Pancreas (tissue), 10 donors: ENCODE measurements around the gene SPTBN1. TPM values are rescaled to one million over a fixed set of nuclear protein-coding genes. Genes with fewer than 3 reads are reported as not detected.

Experiments used
- ATAC-seq, 4 donors: fragments of 200-7000 bp; cut with Tn5 transposase; one replicate each; pipeline versions ENCODE4 v1.8.0 to v1.9.1; 2020; ENCODE audit warnings: mild to moderate bottlenecking in 4 of 4, moderate library complexity in 4 of 4
- DNase-seq, 6 donors: peaks; one replicate each; pipeline ENCODE4 v3.0.0-alpha.2; 2020
- FAIRE-seq: peaks from 2 replicates; lab custom pipeline; 2012; peaks lifted over from hg19 to GRCh38; lab: Jason Lieb, UNC
- H3K27ac ChIP-seq, 4 donors: fragments of 200-600 bp; sonication (generic); 1 replicate in 3 of 4; 2 replicates in 1 of 4; pipeline versions ENCODE4 v1.5.0 to v1.8.0; 2020
- H3K27me3 ChIP-seq, 4 donors: fragments of 200-600 bp; one replicate each; pipeline ENCODE4 v1.8.0; 2021
- H3K36me3 ChIP-seq, 3 donors: fragments of 200-600 bp; sonication (generic) in 1 of 3; one replicate each; pipeline versions ENCODE4 v1.5.0 to v1.8.0; 2020 to 2021
- H3K4me1 ChIP-seq, 3 donors: fragments of 200-600 bp; one replicate each; pipeline ENCODE4 v1.8.0; 2021
- H3K4me3 ChIP-seq, 4 donors: fragments of 200-600 bp; sonication (generic) in 2 of 4; one replicate each; pipeline versions ENCODE4 v1.5.0 to v1.8.0; 2020 to 2021
- H3K9me3 ChIP-seq, 4 donors: fragments of 200-600 bp; one replicate each; pipeline ENCODE4 v1.8.0; 2021
- CTCF ChIP-seq, 4 donors: fragments of 200-600 bp; sonication (generic) in 3 of 4; IDR thresholded peaks; one replicate each; pipeline versions ENCODE4 v1.5.0 to v1.8.0; 2021; ENCODE audit warnings: antibody characterized with exemption in 4 of 4
- WGBS, 2 donors: extraction: QIAGEN DNeasy Blood & Tissue Kit; methylation state at CpG; one replicate each; pipeline ENCODE4 v1.1.7; 2013; 5-methylcytosine and 5-hydroxymethylcytosine counted together
- intact Hi-C, 3 donors: fragments of 100-400 bp; cut with DNase I; formaldehyde crosslinking; loops; one replicate each; pipeline versions ENCODE4 v1.11.1 to v1.14.2; 2022
- polyA plus RNA-seq, 2 donors: library from polyadenylated mRNA; stranded (reverse); fragments of 200-250 nt; gene quantifications; one replicate each; pipeline ENCODE4 v1.2.3, GENCODE V29; 2013
- total RNA-seq, 6 donors: library from RNA; stranded (reverse); fragmentation: NEBNext Ultra II Directional in 4 of 6; extraction: Animal tissue kit (Norgen Biotek cat#: 25700) in 4 of 6; gene quantifications; one replicate each; pipeline versions ENCODE4 v1.2.1 to v1.2.4, GENCODE V29; 2021 to 2023
- donor health status: healthy with polysubstance abuse.
- donor health status: DM: no; HTN: no; CAD: no; lungs with moderate emphysema.
- donor health status: DM: no; HTN: no; CAD: no.
- donor health status: control.
- donor health status: control.
- donor health status: Bipolar disorder and iron deficiency.
- donor health status: DM: yes; HTN: yes; CAD: no.
- donor health status: DM: no; HTN: no; CAD: no.
- donor health status: DM: no; HTN: no; CAD: no.
- donor health status: DM: yes; HTN: yes; CAD: no.

The SPTBN1 gene
- total and polyA plus RNA-seq, 8 donors = 43.8 to 192 (median 84.4) TPM

DNA sequence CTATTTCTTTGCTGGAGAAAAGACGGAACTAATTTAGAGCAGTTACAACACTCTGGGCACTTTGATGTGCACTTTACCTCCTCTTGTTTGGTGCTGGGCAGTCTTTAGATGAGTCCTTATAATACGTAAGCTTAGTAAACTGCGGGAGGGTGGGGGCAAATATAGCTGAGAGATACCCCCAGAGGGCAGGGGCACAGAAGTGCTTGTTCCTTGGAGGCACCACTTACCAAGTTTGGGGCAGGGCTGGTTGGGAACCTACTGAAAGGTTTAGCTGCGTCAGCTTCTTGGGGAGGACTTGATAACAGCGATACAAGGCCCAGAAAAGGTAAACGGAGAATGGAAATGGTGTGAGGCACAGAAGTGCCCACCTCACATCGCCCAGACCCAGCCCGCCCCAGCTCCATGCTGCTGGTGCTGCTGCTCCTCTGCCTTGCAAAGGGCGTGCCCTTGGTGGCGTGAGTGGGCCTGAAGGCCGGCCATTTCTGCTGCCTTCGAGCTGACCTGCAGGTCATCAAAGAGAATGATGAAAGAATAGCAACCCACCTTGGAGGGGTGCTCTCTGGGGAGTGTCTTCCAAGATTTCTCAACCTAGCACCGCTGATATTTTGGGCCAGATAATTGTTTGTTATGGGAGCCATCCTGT lies 139.2 kb downstream of the SPTBN1 start:
- ATAC-seq = no peak
- no peaks in the 10 kb centered on the region for H3K27me3 ChIP-seq
- FAIRE-seq = no peak
- TF ChIP-seq CTCF (IDR thresholded peaks at IDR 0.05) = no peak
- intact Hi-C loops = no loop called here
- peaks cover 0 to 7% (median 0%) of the 10 kb centered on the region in 3 donors for H3K36me3 ChIP-seq
- H3K9me3 ChIP-seq = no peaks in the 10 kb centered on the region
- DNase-seq = no peak
- H3K4me3 ChIP-seq = no peak overlapping the region
- H3K27ac ChIP-seq = no peak overlapping the region
- H3K4me1 ChIP-seq = peaks cover 20 to 57% (median 32%) of the 10 kb centered on the region in 3 donors
- 95 to 96% methylated on average over 13 of the region's 13 CpGs for whole genome bisulfite sequencing, 2 donors

- Histone ChIP-seq H3K27me3 (no peaks in the 10 kb centered on the region), H3K36me3 (peaks cover 0 to 7% (median 0%) of the 10 kb centered on the region in 3 donors), H3K4me1 (peaks cover 29 to 57% (median 37%) of the 10 kb centered on the region in 3 donors), H3K27ac (peak overlapping the region in 3 of 4 donors; percentile 1 to 40 (median 39)), H3K9me3 (no peaks in the 10 kb centered on the region), H3K4me3 (no peak overlapping the region)
- TF ChIP-seq CTCF (IDR thresholded peaks at IDR 0.05) = no peak
- intact Hi-C loops = no loop called here
- FAIRE-seq = no peak
- DNase-seq = no peak
- peak in 1 of 4 donors; percentile 4 for ATAC-seq
- 75 to 80% methylated on average over 15 of the region's 15 CpGs for WGBS, 2 donors
Observed at GRCh38 chr2:54595999-54596902, 140.1 kb downstream of the SPTBN1 start.

GRCh38 chr2:54597153-54597848 lies 141.2 kb downstream of the SPTBN1 start:
- Histone ChIP-seq H3K27me3 (no peaks in the 10 kb centered on the region), H3K9me3 (no peaks in the 10 kb centered on the region), H3K4me3 (no peak overlapping the region), H3K4me1 (peaks cover 34 to 66% (median 48%) of the 10 kb centered on the region in 3 donors), H3K27ac (peak overlapping the region in 2 of 4 donors; percentile 1 to 39), H3K36me3 (peaks cover 0 to 7% (median 0%) of the 10 kb centered on the region in 3 donors)
- FAIRE-seq = no peak
- 7 to 13% methylated on average over 5 of the region's 5 CpGs for WGBS, 2 donors
- DNase-seq = peak; percentile 64 to 83 (median 79)
- intact Hi-C loops = no loop called here
- no peak for TF ChIP-seq CTCF (IDR thresholded peaks at IDR 0.05)
- ATAC-seq = peak; percentile 73 to 83 (median 78)

- TF ChIP-seq CTCF (IDR thresholded peaks at IDR 0.05) = no peak
- Histone ChIP-seq H3K4me3 (no peak overlapping the region), H3K27me3 (no peaks in the 10 kb centered on the region), H3K9me3 (no peaks in the 10 kb centered on the region), H3K4me1 (peaks cover 39 to 78% (median 50%) of the 10 kb centered on the region in 3 donors), H3K36me3 (peaks cover 0 to 7% (median 0%) of the 10 kb centered on the region in 3 donors), H3K27ac (peak overlapping the region in 2 of 4 donors; percentile 17 to 59)
- FAIRE-seq (no peak), DNase-seq (no peak), ATAC-seq (no peak)
- 89 to 91% methylated on average over 14 of the region's 14 CpGs for WGBS, 2 donors
- intact Hi-C loops = no loop called here
Observed at GRCh38 chr2:54598347-54599325, 142.5 kb downstream of the SPTBN1 start.
